ENCODE measurements around the gene THOC6. TPM values are rescaled to one million over a fixed set of nuclear protein-coding genes. Genes with fewer than 3 reads are reported as not detected.
"Not testable (repeated sequence)": the region's sequence is repeated elsewhere in the genome, so short reads cannot be mapped to it uniquely, and the experiment has no call there.

The THOC6 gene
- total and polyA plus RNA-seq, 2 donors = 36.8 to 37.6 TPM

DNA sequence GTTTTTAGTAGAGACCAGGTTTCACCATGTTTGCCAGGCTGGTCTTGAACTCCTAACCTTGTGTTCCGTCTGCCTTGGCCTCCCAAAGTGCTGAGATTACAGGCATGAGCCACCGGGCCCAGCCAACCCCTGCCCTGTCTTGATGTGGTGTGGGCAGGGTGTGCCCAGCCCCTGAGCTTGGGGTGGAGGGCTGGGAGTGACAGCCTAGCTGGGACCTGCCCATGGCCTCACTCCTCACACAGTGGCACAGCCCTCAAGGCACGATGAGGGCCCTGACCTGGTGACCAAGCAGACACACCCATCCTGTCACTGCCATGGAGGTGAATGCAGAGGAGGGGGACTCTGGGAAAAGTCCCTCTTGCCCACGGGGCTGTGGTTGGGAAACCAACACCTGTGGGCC lies 44.7 kb downstream of the THOC6 start:
- DNase-seq (ENCODE audit: low read depth in 6 of 9, low spot score in 9 of 9) = no peak
- no peaks in the 10 kb centered on the region for H3K9me3 ChIP-seq (ENCODE audit: control insufficient read depth in 2 of 2, insufficient read depth in 1 of 2, low read length in 1 of 2)
- peak overlapping the region; percentile 37 to 53 for H3K27ac ChIP-seq (ENCODE audit: low read depth in 1 of 2, low read length in 1 of 2)
- peak overlapping the region in 1 of 2 donors; percentile 83 for H3K4me3 ChIP-seq (ENCODE audit: low read length in 2 of 2)
- no peaks in the 10 kb centered on the region for H3K27me3 ChIP-seq (ENCODE audit: control insufficient read depth in 2 of 2, insufficient read depth in 1 of 2, low read length in 1 of 2)
- WGBS = 80% methylated on average over 4 of the region's 4 CpGs
- H3K36me3 ChIP-seq (ENCODE audit: control insufficient read depth in 2 of 2, insufficient read depth in 2 of 2, low read length in 1 of 2) = peaks cover 13 to 19% of the 10 kb centered on the region in 2 donors
- H3K4me1 ChIP-seq (ENCODE audit: control insufficient read depth in 2 of 2, insufficient read depth in 2 of 2, low read length in 2 of 2) = peaks cover 41 to 83% of the 10 kb centered on the region in 2 donors

DNA sequence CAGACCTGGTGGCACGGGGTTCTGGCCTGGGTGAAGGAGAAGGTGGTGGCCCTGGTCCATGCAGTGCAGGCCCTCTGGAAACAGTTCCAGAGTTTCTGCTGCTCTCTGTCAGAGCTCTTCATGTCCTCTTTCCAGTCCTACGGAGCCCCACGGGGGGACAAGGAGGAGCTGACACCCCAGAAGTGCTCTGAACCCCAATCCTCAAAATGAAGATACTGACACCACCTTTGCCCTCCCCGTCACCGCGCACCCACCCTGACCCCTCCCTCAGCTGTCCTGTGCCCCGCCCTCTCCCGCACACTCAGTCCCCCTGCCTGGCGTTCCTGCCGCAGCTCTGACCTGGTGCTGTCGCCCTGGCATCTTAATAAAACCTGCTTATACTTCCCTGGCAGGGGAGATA lies 45.3 kb downstream of the THOC6 start:
- peaks cover 13 to 19% of the 10 kb centered on the region in 2 donors for H3K36me3 ChIP-seq (ENCODE audit: control insufficient read depth in 2 of 2, insufficient read depth in 2 of 2, low read length in 1 of 2)
- not testable (repeated sequence) for H3K9me3 ChIP-seq (ENCODE audit: control insufficient read depth in 2 of 2, insufficient read depth in 1 of 2, low read length in 1 of 2); DNase-seq (ENCODE audit: low read depth in 6 of 9, low spot score in 9 of 9); H3K27ac ChIP-seq (ENCODE audit: low read depth in 1 of 2, low read length in 1 of 2); H3K4me3 ChIP-seq (ENCODE audit: low read length in 2 of 2); H3K27me3 ChIP-seq (ENCODE audit: control insufficient read depth in 2 of 2, insufficient read depth in 1 of 2, low read length in 1 of 2)
- WGBS = 95% methylated on average over 10 of the region's 11 CpGs
- H3K4me1 ChIP-seq (ENCODE audit: control insufficient read depth in 2 of 2, insufficient read depth in 2 of 2, low read length in 2 of 2) = peaks cover 48 to 89% of the 10 kb centered on the region in 2 donors

DNA sequence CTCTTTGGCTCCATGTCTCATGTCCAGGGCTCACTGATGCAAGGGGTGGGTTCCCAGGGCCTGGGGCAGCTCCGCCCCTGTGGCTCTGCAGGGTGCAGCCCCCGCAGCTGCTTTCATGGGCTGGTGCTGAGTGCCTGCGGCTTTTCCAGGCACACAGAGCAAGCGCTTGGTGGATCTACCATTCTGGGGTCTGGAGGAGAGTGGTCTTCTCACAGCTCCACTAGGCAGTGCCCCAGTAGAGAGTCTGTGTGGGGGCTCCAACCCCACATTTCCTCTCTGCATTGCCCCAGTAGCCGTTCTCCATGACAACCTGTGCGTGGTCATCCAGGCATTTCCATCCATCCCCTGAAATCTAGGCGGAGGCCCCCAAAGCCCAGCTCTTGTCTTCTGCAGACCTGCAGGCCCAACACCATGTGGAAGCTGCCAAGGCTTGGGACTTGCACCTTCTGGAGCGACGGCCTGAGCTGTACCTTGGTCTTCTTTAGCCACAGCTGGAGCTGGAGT lies 46.8 kb downstream of the THOC6 start:
- WGBS = 94% methylated on average over 9 of the region's 9 CpGs
- Histone ChIP-seq H3K4me1 (ENCODE audit: control insufficient read depth in 2 of 2, insufficient read depth in 2 of 2, low read length in 2 of 2) (peaks cover 51 to 91% of the 10 kb centered on the region in 2 donors), H3K27me3 (ENCODE audit: control insufficient read depth in 2 of 2, insufficient read depth in 1 of 2, low read length in 1 of 2) (no peaks in the 10 kb centered on the region), H3K36me3 (ENCODE audit: control insufficient read depth in 2 of 2, insufficient read depth in 2 of 2, low read length in 1 of 2) (peaks cover 13 to 19% of the 10 kb centered on the region in 2 donors), H3K9me3 (ENCODE audit: control insufficient read depth in 2 of 2, insufficient read depth in 1 of 2, low read length in 1 of 2) (no peaks in the 10 kb centered on the region), H3K27ac (ENCODE audit: low read depth in 1 of 2, low read length in 1 of 2) (peak overlapping the region; percentile 67 to 68), H3K4me3 (ENCODE audit: low read length in 2 of 2) (no peak overlapping the region)
- DNase-seq (ENCODE audit: low read depth in 6 of 9, low spot score in 9 of 9) = no peak

DNA sequence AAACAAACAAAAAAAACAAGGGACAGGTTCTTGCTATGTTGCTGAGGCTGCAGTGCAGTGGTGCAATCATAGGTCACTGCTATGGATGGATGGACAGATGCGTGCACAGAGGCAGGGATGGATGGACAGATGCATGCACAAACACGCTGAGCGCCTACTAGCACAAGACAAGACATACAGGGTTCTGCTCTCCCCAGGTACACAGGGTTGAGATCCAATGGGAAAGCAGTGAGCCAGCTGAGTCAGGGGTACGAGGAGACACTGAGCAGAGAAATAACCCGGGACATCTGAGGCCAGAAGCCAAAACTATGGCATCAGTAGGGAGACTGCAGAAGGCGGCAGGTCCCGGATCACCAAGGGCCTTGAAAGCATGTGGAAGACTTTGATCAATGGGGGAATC lies 47.8 kb downstream of the THOC6 start:
- no peak for DNase-seq (ENCODE audit: low read depth in 6 of 9, low spot score in 9 of 9)
- Histone ChIP-seq H3K4me1 (ENCODE audit: control insufficient read depth in 2 of 2, insufficient read depth in 2 of 2, low read length in 2 of 2) (peaks cover 57 to 91% of the 10 kb centered on the region in 2 donors), H3K4me3 (ENCODE audit: low read length in 2 of 2) (no peak overlapping the region), H3K27ac (ENCODE audit: low read depth in 1 of 2, low read length in 1 of 2) (peak overlapping the region; percentile 58 to 67), H3K9me3 (ENCODE audit: control insufficient read depth in 2 of 2, insufficient read depth in 1 of 2, low read length in 1 of 2) (peaks cover 0 to 8% of the 10 kb centered on the region in 2 donors), H3K27me3 (ENCODE audit: control insufficient read depth in 2 of 2, insufficient read depth in 1 of 2, low read length in 1 of 2) (no peaks in the 10 kb centered on the region), H3K36me3 (ENCODE audit: control insufficient read depth in 2 of 2, insufficient read depth in 2 of 2, low read length in 1 of 2) (peaks cover 13 to 19% of the 10 kb centered on the region in 2 donors)
- WGBS = 95% methylated on average over 7 of the region's 7 CpGs

DNA sequence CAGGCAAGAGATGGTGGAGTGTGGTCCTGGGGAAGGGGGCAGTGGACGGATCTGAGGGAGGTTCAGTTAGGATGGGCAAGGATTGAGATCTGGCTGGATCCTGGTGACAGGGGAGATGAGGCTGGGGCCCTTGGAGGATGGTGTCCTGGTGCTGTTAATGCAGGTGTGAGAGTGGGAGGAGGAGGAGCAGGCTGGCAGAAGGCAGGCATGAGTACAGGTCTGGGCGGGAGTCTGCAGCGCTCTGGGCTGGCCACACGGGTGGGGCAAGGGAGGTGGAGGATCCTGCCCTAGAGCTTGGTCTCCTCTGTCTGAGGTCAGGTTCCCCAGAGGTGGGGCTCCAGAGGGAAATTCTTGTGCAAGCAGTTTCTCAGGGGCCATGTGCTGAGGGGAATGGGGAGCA lies 48.3 kb downstream of the THOC6 start:
- H3K36me3 ChIP-seq (ENCODE audit: control insufficient read depth in 2 of 2, insufficient read depth in 2 of 2, low read length in 1 of 2) = peaks cover 13 to 19% of the 10 kb centered on the region in 2 donors
- H3K9me3 ChIP-seq (ENCODE audit: control insufficient read depth in 2 of 2, insufficient read depth in 1 of 2, low read length in 1 of 2) = peaks cover 0 to 13% of the 10 kb centered on the region in 2 donors
- WGBS = 44% methylated on average over 3 of the region's 4 CpGs
- peaks cover 60 to 93% of the 10 kb centered on the region in 2 donors for H3K4me1 ChIP-seq (ENCODE audit: control insufficient read depth in 2 of 2, insufficient read depth in 2 of 2, low read length in 2 of 2)
- H3K27ac ChIP-seq (ENCODE audit: low read depth in 1 of 2, low read length in 1 of 2) = peak overlapping the region; percentile 61 to 67
- not testable (repeated sequence) for H3K4me3 ChIP-seq (ENCODE audit: low read length in 2 of 2); DNase-seq (ENCODE audit: low read depth in 6 of 9, low spot score in 9 of 9); H3K27me3 ChIP-seq (ENCODE audit: control insufficient read depth in 2 of 2, insufficient read depth in 1 of 2, low read length in 1 of 2)

DNA sequence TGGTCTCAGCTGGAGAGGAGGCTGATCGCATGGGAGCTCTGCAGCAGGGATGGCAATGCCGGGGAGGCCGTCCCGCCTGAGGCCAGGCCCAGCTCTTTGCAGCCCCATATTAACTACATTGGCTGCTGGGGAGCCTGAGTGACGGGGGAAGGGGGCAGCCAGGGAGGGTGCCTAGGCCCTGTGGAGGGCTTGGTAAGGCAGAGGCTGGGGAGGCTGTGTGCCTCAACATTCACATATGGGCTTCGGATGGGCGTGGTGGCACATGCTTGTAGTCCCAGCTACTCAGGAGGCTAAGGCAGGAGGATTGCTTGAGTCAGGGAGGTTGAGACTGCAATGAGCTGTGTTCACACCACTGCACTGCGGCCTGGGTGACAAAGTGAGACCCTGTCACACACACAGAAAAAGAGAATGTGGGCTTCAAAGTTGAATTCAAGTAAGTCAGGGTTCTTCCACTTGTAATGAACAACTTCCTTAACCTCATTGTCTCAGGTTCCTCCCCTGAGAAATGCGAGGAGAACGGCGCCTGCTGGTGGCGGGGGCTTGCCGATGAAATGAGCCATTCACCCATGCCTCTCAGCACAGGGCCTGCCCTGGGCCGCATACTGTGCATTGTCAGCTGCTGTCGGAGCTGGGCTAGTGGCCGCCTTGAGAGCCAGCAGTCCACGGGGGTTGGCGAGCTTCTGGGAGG lies 48.9 kb downstream of the THOC6 start:
- H3K4me3 ChIP-seq (ENCODE audit: low read length in 2 of 2); H3K27me3 ChIP-seq (ENCODE audit: control insufficient read depth in 2 of 2, insufficient read depth in 1 of 2, low read length in 1 of 2): not testable (repeated sequence)
- H3K4me1 ChIP-seq (ENCODE audit: control insufficient read depth in 2 of 2, insufficient read depth in 2 of 2, low read length in 2 of 2) = peaks cover 58 to 93% of the 10 kb centered on the region in 2 donors
- 65% methylated on average over 17 of the region's 18 CpGs for WGBS
- DNase-seq (ENCODE audit: low read depth in 6 of 9, low spot score in 9 of 9) = peak in 1 of 9 donors; percentile 60
- peaks cover 13 to 17% of the 10 kb centered on the region in 2 donors for H3K36me3 ChIP-seq (ENCODE audit: control insufficient read depth in 2 of 2, insufficient read depth in 2 of 2, low read length in 1 of 2)
- peaks cover 0 to 14% of the 10 kb centered on the region in 2 donors for H3K9me3 ChIP-seq (ENCODE audit: control insufficient read depth in 2 of 2, insufficient read depth in 1 of 2, low read length in 1 of 2)
- H3K27ac ChIP-seq (ENCODE audit: low read depth in 1 of 2, low read length in 1 of 2) = peak overlapping the region; percentile 77 to 83

DNA sequence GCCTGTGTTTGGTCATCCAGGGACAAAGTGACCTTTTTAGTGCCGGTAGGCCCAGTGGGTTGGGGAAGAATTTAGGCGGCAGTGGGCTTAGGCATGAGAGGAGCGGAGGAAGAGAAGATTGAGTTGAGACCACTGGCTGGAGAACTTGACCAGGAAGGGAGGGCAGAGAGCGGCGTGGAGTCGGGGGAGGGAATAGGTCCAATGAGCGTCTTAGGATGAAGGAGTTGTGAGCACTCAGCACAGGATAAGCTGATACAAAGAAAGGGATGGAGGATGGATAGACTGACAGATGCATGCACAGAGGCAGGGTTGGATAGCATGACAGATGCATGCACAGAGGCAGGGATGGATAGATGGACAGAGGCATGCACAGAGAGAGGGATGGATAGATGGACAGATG lies 49.6 kb downstream of the THOC6 start:
- Histone ChIP-seq H3K27me3 (ENCODE audit: control insufficient read depth in 2 of 2, insufficient read depth in 1 of 2, low read length in 1 of 2) (no peaks in the 10 kb centered on the region), H3K9me3 (ENCODE audit: control insufficient read depth in 2 of 2, insufficient read depth in 1 of 2, low read length in 1 of 2) (peaks cover 0 to 16% of the 10 kb centered on the region in 2 donors), H3K27ac (ENCODE audit: low read depth in 1 of 2, low read length in 1 of 2) (peak overlapping the region; percentile 97 to 99), H3K4me1 (ENCODE audit: control insufficient read depth in 2 of 2, insufficient read depth in 2 of 2, low read length in 2 of 2) (peaks cover 53 to 92% of the 10 kb centered on the region in 2 donors), H3K36me3 (ENCODE audit: control insufficient read depth in 2 of 2, insufficient read depth in 2 of 2, low read length in 1 of 2) (peaks cover 10 to 12% of the 10 kb centered on the region in 2 donors), H3K4me3 (ENCODE audit: low read length in 2 of 2) (no peak overlapping the region)
- DNase-seq (ENCODE audit: low read depth in 6 of 9, low spot score in 9 of 9) = no peak
- 95% methylated on average over 7 of the region's 7 CpGs for WGBS

DNA sequence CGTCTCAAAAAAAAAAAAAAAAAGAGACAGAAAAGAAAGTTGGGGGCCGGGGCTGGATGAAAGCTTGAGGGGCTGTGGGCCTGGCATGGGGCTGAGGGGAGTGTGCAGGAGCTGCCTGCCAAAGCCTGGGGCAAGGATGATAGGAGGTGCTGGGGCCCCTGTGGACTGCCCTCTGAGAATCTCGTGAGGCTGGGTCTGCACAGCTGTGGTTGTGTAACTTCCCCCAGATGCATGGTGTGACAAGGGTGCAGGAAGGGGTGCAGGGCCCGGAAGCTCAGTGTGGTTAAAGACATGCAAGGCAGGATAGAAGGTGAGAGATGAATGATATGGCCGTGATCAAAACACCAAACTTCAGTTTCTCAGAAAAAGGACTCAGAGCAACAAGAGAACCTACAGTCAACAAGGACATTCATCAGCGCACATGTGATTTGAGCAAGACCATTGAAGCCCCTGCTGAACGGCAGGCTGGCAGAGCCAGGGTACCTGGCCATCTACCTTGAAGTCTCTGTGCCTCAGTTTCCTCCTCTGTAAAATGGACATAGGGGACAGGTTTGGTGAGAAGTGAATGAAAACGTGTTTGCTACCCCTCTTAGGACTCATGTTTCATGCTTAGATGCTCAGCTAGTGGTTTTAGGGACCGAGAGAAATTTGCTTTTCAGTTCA lies 51.2 kb downstream of the THOC6 start:
- peak overlapping the region; percentile 97 to 99 for H3K27ac ChIP-seq (ENCODE audit: low read depth in 1 of 2, low read length in 1 of 2)
- H3K4me3 ChIP-seq (ENCODE audit: low read length in 2 of 2) = peak overlapping the region; percentile 19 to 44
- 7% methylated on average over 9 of the region's 9 CpGs for WGBS
- H3K4me1 ChIP-seq (ENCODE audit: control insufficient read depth in 2 of 2, insufficient read depth in 2 of 2, low read length in 2 of 2) = peaks cover 52 to 85% of the 10 kb centered on the region in 2 donors
- peaks cover under 1 to 1% of the 10 kb centered on the region in 2 donors for H3K36me3 ChIP-seq (ENCODE audit: control insufficient read depth in 2 of 2, insufficient read depth in 2 of 2, low read length in 1 of 2)
- peaks cover under 1 to 18% of the 10 kb centered on the region in 2 donors for H3K9me3 ChIP-seq (ENCODE audit: control insufficient read depth in 2 of 2, insufficient read depth in 1 of 2, low read length in 1 of 2)
- DNase-seq (ENCODE audit: low read depth in 6 of 9, low spot score in 9 of 9) = peak; percentile 72 to 95 (median 85)
- H3K27me3 ChIP-seq (ENCODE audit: control insufficient read depth in 2 of 2, insufficient read depth in 1 of 2, low read length in 1 of 2) = no peaks in the 10 kb centered on the region

DNA sequence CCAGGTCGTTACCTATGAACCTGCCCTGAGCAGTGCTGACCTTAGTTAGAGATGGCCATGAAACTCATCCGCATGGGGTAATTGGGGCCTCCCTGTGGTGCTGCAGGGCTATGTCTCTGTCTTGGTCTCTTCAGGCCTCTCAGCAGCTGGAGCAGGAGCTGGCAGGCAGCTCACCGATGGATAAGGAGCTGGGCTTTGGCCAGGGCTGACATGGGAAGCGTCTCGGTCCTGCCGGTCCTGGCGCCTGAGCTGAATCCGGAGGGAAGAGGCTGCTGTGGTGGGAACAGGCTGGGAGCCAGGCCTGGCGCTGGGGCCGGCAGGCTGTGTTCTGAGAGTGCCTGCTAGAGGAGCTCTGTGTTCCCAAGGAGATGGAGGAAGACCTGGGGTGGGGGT lies 51.7 kb downstream of the THOC6 start:
- 63% methylated on average over 10 of the region's 10 CpGs for WGBS
- H3K36me3 ChIP-seq (ENCODE audit: control insufficient read depth in 2 of 2, insufficient read depth in 2 of 2, low read length in 1 of 2) = peaks cover 0 to 2% of the 10 kb centered on the region in 2 donors
- H3K27ac ChIP-seq (ENCODE audit: low read depth in 1 of 2, low read length in 1 of 2) = peak overlapping the region; percentile 97 to 99
- peaks cover 1 to 24% of the 10 kb centered on the region in 2 donors for H3K9me3 ChIP-seq (ENCODE audit: control insufficient read depth in 2 of 2, insufficient read depth in 1 of 2, low read length in 1 of 2)
- H3K4me3 ChIP-seq (ENCODE audit: low read length in 2 of 2) = peak overlapping the region; percentile 19 to 44
- peaks cover 51 to 82% of the 10 kb centered on the region in 2 donors for H3K4me1 ChIP-seq (ENCODE audit: control insufficient read depth in 2 of 2, insufficient read depth in 2 of 2, low read length in 2 of 2)
- no peak for DNase-seq (ENCODE audit: low read depth in 6 of 9, low spot score in 9 of 9)
- no peaks in the 10 kb centered on the region for H3K27me3 ChIP-seq (ENCODE audit: control insufficient read depth in 2 of 2, insufficient read depth in 1 of 2, low read length in 1 of 2)
